Measurements from ENCODE around the gene BNC1.

GRCh38 chr15:83207660-83208366 is 76.7 kb downstream of the BNC1 start, which contains the start of gene HDGFL3:
- TF ChIP-seq CTCF (IDR thresholded peaks at IDR 0.05) (no peak), POLR2A (IDR thresholded peaks at IDR 0.05) (no peak)
